Astrocyte (in vitro differentiated cells and primary cell): ENCODE measurements around the gene CCR5AS.
"Not testable (repeated sequence)": the region's sequence is repeated elsewhere in the genome, so short reads cannot be mapped to it uniquely, and the experiment has no call there.

ENCODE experiments used
- DNase-seq: peaks from one replicate; pipeline ENCODE4 v3.0.0-alpha.2; 2010; ENCODE audit warnings: low read depth
- FAIRE-seq: peaks from 2 replicates; lab custom pipeline; 2011; peaks lifted over from hg19 to GRCh38; lab: Jason Lieb, UNC
- H2AFZ ChIP-seq: 2 replicates; pipeline ENCODE4 v1.6.0; 2012; ENCODE audit warnings: low read depth, low read length, inconsistent platforms
- H3K27ac ChIP-seq: 2 replicates; pipeline ENCODE4 v1.5.1; 2011; ENCODE audit warnings: low read depth, low read length, inconsistent platforms
- H3K27me3 ChIP-seq: 2 replicates; pipeline ENCODE4 v1.6.0; 2011; ENCODE audit warnings: low read length, inconsistent platforms; ENCODE audit not compliant: insufficient read depth
- H3K36me3 ChIP-seq: 2 replicates; pipeline ENCODE4 v1.5.1; 2011; ENCODE audit warnings: low read length, inconsistent platforms; ENCODE audit not compliant: insufficient read depth
- H3K4me1 ChIP-seq: 2 replicates; pipeline ENCODE4 v1.5.1; 2011; ENCODE audit warnings: low read length, inconsistent platforms; ENCODE audit not compliant: insufficient read depth
- H3K4me2 ChIP-seq: 2 replicates; pipeline ENCODE4 v1.6.0; 2012; ENCODE audit warnings: low read length, inconsistent platforms
- H3K4me3 ChIP-seq: 2 replicates; pipeline ENCODE4 v1.5.1; 2011; ENCODE audit warnings: low read depth, mild to moderate bottlenecking, low read length, inconsistent platforms; ENCODE audit not compliant: insufficient read depth
- H3K79me2 ChIP-seq: 2 replicates; pipeline ENCODE4 v1.6.0; 2012; ENCODE audit warnings: mild to moderate bottlenecking, low read length, inconsistent platforms; ENCODE audit not compliant: insufficient read depth
- H3K9ac ChIP-seq: 2 replicates; pipeline ENCODE4 v1.6.0; 2012; ENCODE audit warnings: mild to moderate bottlenecking, low read length, inconsistent platforms
- H3K9me3 ChIP-seq: 2 replicates; pipeline ENCODE4 v1.5.1; 2012; ENCODE audit warnings: low read depth, mild to moderate bottlenecking, low read length, inconsistent platforms; ENCODE audit not compliant: insufficient read depth
- H4K20me1 ChIP-seq: 2 replicates; pipeline ENCODE4 v1.6.0; 2012; ENCODE audit warnings: low read length, inconsistent platforms; ENCODE audit not compliant: insufficient read depth
- H3K27ac Mint-ChIP-seq: one replicate; pipeline ENCODE4 v1.8.0; 2021; ENCODE audit warnings: mild to moderate bottlenecking, mixed read lengths; ENCODE audit not compliant: unreplicated experiment
- H3K27me3 Mint-ChIP-seq: one replicate; pipeline ENCODE4 v1.8.0; 2021; ENCODE audit warnings: low read depth, mixed read lengths; ENCODE audit not compliant: unreplicated experiment
- H3K36me3 Mint-ChIP-seq: one replicate; pipeline ENCODE4 v1.8.0; 2021; ENCODE audit warnings: low read depth, mixed read lengths; ENCODE audit not compliant: unreplicated experiment
- H3K4me1 Mint-ChIP-seq: one replicate; pipeline ENCODE4 v1.8.0; 2021; ENCODE audit warnings: low read depth, mixed read lengths; ENCODE audit not compliant: unreplicated experiment
- H3K4me3 Mint-ChIP-seq: one replicate; pipeline ENCODE4 v1.8.0; 2021; ENCODE audit warnings: mild to moderate bottlenecking, moderate library complexity, mixed read lengths; ENCODE audit not compliant: unreplicated experiment
- H3K9me3 Mint-ChIP-seq: one replicate; pipeline ENCODE4 v1.8.0; 2021; ENCODE audit warnings: mild to moderate bottlenecking, mixed read lengths; ENCODE audit not compliant: unreplicated experiment
- EZH2 ChIP-seq: IDR thresholded peaks from 2 replicates; pipeline ENCODE4 v1.6.1; 2012; ENCODE audit warnings: mild to moderate bottlenecking, low read length, inconsistent platforms; ENCODE audit not compliant: insufficient read depth
- TF ChIP-seq, protein P1 (sequence below): IDR thresholded peaks from 2 replicates; pipeline ENCODE4 v1.5.1; 2011; ENCODE audit warnings: low read depth, mild to moderate bottlenecking, inconsistent platforms, low read length, moderate library complexity; ENCODE audit not compliant: insufficient read depth

The CCR5AS gene

DNA sequence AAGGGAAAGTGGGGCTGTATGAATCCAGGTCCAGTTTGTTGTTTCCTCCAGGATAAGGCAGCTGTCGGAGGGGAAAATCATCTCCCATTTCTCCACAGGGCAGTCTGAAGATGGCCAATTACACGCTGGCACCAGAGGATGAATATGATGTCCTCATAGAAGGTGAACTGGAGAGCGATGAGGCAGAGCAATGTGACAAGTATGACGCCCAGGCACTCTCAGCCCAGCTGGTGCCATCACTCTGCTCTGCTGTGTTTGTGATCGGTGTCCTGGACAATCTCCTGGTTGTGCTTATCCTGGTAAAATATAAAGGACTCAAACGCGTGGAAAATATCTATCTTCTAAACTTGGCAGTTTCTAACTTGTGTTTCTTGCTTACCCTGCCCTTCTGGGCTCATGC, 1.1 kb upstream of the CCR5AS start:
- H4K20me1 ChIP-seq, result no peaks in the 10 kb centered on the region
- Mint-ChIP-seq H3K27ac (no peak overlapping the region), H3K27me3 (peaks cover 2% of the 10 kb centered on the region), H3K36me3 (no peaks in the 10 kb centered on the region), H3K4me3 (no peak overlapping the region), H3K4me1 (peaks cover 33% of the 10 kb centered on the region), H3K9me3 (peaks cover 3% of the 10 kb centered on the region)
- no peak overlapping the region for H3K4me3 ChIP-seq
- no peak for DNase-seq
- H3K79me2 ChIP-seq, result no peaks in the 10 kb centered on the region
- no peak overlapping the region for H3K27ac ChIP-seq
- H3K4me1 ChIP-seq, result peaks cover 31% of the 10 kb centered on the region
- peak overlapping the region; percentile 26 for H2AFZ ChIP-seq
- H3K36me3 ChIP-seq, result no peaks in the 10 kb centered on the region
- no peaks in the 10 kb centered on the region for H3K9me3 ChIP-seq
- H3K4me2 ChIP-seq, result peak overlapping the region; percentile 82
- H3K27me3 ChIP-seq, result no peaks in the 10 kb centered on the region
- no peak for FAIRE-seq
- TF ChIP-seq, protein P1, sequence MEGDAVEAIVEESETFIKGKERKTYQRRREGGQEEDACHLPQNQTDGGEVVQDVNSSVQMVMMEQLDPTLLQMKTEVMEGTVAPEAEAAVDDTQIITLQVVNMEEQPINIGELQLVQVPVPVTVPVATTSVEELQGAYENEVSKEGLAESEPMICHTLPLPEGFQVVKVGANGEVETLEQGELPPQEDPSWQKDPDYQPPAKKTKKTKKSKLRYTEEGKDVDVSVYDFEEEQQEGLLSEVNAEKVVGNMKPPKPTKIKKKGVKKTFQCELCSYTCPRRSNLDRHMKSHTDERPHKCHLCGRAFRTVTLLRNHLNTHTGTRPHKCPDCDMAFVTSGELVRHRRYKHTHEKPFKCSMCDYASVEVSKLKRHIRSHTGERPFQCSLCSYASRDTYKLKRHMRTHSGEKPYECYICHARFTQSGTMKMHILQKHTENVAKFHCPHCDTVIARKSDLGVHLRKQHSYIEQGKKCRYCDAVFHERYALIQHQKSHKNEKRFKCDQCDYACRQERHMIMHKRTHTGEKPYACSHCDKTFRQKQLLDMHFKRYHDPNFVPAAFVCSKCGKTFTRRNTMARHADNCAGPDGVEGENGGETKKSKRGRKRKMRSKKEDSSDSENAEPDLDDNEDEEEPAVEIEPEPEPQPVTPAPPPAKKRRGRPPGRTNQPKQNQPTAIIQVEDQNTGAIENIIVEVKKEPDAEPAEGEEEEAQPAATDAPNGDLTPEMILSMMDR, result no peak
- no peak for TF ChIP-seq EZH2
- H3K9ac ChIP-seq, result peak overlapping the region; percentile 66

DNA sequence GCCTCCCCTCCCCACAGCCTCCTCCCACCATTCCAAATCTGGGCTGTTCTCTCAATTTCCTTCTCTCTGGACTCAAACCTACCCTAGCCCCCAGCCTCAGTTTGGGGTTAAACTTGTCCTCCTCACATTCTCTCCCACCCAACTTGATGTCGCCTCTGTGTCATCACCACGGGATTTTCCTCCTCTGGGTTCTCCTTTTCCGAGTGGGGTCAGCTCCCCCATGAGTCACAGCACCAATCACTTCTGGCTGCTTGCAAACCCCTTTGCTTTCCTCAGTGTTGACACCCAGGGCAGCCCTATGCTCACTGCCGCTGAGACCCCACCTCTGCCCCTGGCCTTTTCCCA, 451 bp downstream of the CCR5AS start:
- FAIRE-seq (no peak), DNase-seq (no peak)
- Histone ChIP-seq H3K27ac (no peak overlapping the region), H3K36me3 (no peaks in the 10 kb centered on the region), H3K4me1 (peaks cover 31% of the 10 kb centered on the region), H4K20me1 (no peaks in the 10 kb centered on the region), H3K9ac (no peak overlapping the region), H3K79me2 (no peaks in the 10 kb centered on the region), H3K9me3 (no peaks in the 10 kb centered on the region), H3K4me2 (peak overlapping the region; percentile 82), H3K4me3 (no peak overlapping the region), H2AFZ (no peak overlapping the region), H3K27me3 (no peaks in the 10 kb centered on the region)
- Mint-ChIP-seq H3K27ac (peak overlapping the region; percentile 69), H3K27me3 (peaks cover 2% of the 10 kb centered on the region), H3K36me3 (no peaks in the 10 kb centered on the region), H3K4me3 (no peak overlapping the region), H3K9me3 (peaks cover 3% of the 10 kb centered on the region), H3K4me1 (peaks cover 30% of the 10 kb centered on the region)
- no peak for TF ChIP-seq EZH2
- TF ChIP-seq, protein P1, result no peak

DNA sequence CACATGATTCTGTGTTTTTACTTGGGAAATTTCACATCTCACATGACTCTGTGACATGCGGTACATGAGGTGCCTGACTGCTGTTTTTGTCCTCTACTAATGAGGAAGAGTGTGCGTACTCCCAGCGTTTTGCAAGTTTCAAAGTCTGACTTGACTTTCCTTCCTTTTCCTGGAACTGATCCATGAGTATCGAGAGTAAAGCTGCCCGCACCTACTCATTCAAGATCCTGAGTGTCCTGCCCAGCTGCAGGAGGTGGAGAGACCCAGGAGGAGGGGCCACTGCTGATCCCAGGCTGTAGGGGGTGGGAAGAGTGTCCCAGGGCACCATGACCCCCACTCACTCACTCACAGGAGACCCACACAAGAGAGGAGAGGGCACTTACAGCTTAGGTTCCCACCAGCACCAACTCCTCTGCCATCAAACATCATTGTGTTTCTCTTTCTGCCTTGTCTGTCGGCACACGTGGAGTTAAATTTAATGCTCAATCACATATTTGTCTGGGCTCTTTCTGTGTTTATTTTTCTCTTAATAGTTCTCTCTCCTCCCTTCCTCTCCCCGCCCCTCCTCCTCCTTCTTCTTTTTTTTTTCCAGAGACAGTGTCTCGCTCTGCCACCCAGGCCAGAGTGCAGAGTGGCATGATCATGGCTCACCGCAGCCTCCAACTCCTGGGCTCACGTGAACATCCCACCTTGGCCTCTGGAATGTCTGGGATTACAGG, 1.4 kb downstream of the CCR5AS start:
- H3K27me3 ChIP-seq, result peaks cover 2% of the 10 kb centered on the region
- TF ChIP-seq, protein P1, result no peak
- no peak for TF ChIP-seq EZH2

DNA sequence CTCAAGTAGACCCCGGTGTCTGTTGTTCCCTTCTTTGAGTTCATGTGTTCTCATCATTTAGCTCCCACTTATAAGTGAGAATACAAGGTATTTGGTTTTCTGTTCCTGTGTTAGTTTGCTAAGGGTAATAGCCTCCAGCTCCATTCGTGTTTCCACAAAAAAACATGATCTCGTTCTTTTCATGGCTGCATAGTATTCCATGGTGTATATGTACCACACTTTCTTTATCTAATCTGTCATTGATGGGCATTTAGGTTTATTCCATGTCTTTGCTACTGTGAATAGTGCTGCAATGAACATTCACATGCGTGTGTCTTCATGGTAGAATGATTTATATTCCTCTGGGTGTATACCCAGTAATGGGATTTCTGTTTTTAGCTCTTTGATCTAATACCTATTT, 4.0 kb downstream of the CCR5AS start:
- not testable (repeated sequence) for H3K27me3 ChIP-seq, FAIRE-seq

More for the DNA sequence above, 1.4 kb downstream of the CCR5AS start:
- Mint-ChIP-seq H3K9me3 (peaks cover 3% of the 10 kb centered on the region), H3K27ac (no peak overlapping the region), H3K36me3 (no peaks in the 10 kb centered on the region), H3K27me3 (no peaks in the 10 kb centered on the region), H3K4me1 (peaks cover 26% of the 10 kb centered on the region), H3K4me3 (no peak overlapping the region)
- peaks cover 30% of the 10 kb centered on the region for H3K4me1 ChIP-seq
- no peaks in the 10 kb centered on the region for H4K20me1 ChIP-seq
- H3K9me3 ChIP-seq, result no peaks in the 10 kb centered on the region
- no peaks in the 10 kb centered on the region for H3K36me3 ChIP-seq
- H3K4me2 ChIP-seq, result no peak overlapping the region
- DNase-seq (no peak), FAIRE-seq (no peak)
- no peak overlapping the region for H3K27ac ChIP-seq
- H2AFZ ChIP-seq, result peak overlapping the region; percentile 53
- H3K79me2 ChIP-seq, result no peaks in the 10 kb centered on the region
- no peak overlapping the region for H3K4me3 ChIP-seq
- H3K9ac ChIP-seq, result no peak overlapping the region

More for the DNA sequence above, 4.0 kb downstream of the CCR5AS start:
- H3K27ac ChIP-seq, H3K9ac ChIP-seq, H3K27ac Mint-ChIP-seq, H3K9me3 Mint-ChIP-seq, H4K20me1 ChIP-seq, H3K4me2 ChIP-seq, H3K36me3 Mint-ChIP-seq, H3K79me2 ChIP-seq, H3K4me3 ChIP-seq, H3K27me3 Mint-ChIP-seq, H2AFZ ChIP-seq, DNase-seq, H3K36me3 ChIP-seq, H3K4me3 Mint-ChIP-seq, H3K9me3 ChIP-seq: not testable (repeated sequence)
- H3K4me1 ChIP-seq, result peaks cover 29% of the 10 kb centered on the region
- H3K4me1 Mint-ChIP-seq, result peaks cover 15% of the 10 kb centered on the region
